Thyroid gland (tissue), 4 donors: ENCODE results near the gene LRFN5. TPM values are rescaled to one million over a fixed set of nuclear protein-coding genes. Genes with fewer than 3 reads are reported as not detected.

Experiments used
- DNase-seq, 2 donors: peaks; one replicate each; pipeline ENCODE4 v3.0.0-alpha.2; 2019
- H3K27ac ChIP-seq, 3 donors: fragments of 200-600 bp; sonication (generic); 1 replicate in 2 of 3; 2 replicates in 1 of 3; pipeline ENCODE4 v1.5.1; 2016 to 2019; ENCODE audit warnings: mild to moderate bottlenecking in 1 of 3, moderate library complexity in 1 of 3
- H3K27me3 ChIP-seq: fragments of 200-600 bp; sonication (generic); one replicate; pipeline ENCODE4 v1.5.1; 2019
- H3K36me3 ChIP-seq, 2 donors: fragments of 200-600 bp; sonication (generic); one replicate each; pipeline ENCODE4 v1.5.1; 2016 to 2019
- H3K4me1 ChIP-seq, 2 donors: fragments of 200-600 bp; sonication (generic); one replicate each; pipeline ENCODE4 v1.5.1; 2017 to 2019
- H3K4me3 ChIP-seq, 3 donors: fragments of 200-600 bp; sonication (generic); replicated peaks in 1 of 3; 1 replicate in 2 of 3; 2 replicates in 1 of 3; pipeline ENCODE4 v1.5.1; 2016; ENCODE audit warnings: mild to moderate bottlenecking in 1 of 3
- H3K9me3 ChIP-seq: fragments of 200-600 bp; sonication (generic); one replicate; pipeline ENCODE4 v1.5.1; 2017
- POLR2A ChIP-seq, 2 donors: fragments of 450-650 bp; IDR thresholded peaks; one replicate each; pipeline ENCODE4 v1.6.1; 2017; ENCODE audit warnings: antibody characterized with exemption in 2 of 2, mild to moderate bottlenecking in 2 of 2, moderate library complexity in 1 of 2
- WGBS, 2 donors: methylation state at CpG; one replicate each; pipeline ENCODE4 v1.1.5; 2017; 5-methylcytosine and 5-hydroxymethylcytosine counted together
- intact Hi-C: fragments of 100-400 bp; cut with DNase I; formaldehyde crosslinking; loops from one replicate; pipeline ENCODE4 v1.15.1; 2023
- total RNA-seq, 4 donors: library from RNA; depleted of rRNA; stranded (reverse); fragments of >200 nt; gene quantifications; one replicate each; pipeline ENCODE4 v1.2.3, GENCODE V29; 2016
- TF ChIP-seq, protein P1 (sequence below), 6 experiments: fragments of 200-600 bp in 3 of 6; fragments of 450-650 bp in 3 of 6; sonication (generic) in 3 of 6; IDR thresholded peaks; one replicate each; pipeline ENCODE4 v1.5.1; 2016 to 2019; ENCODE audit warnings: antibody characterized with exemption in 6 of 6, mild to moderate bottlenecking in 2 of 6, inconsistent platforms in 1 of 6, moderate library complexity in 1 of 6

LRFN5 gene
- total RNA-seq, 4 donors from 2014 or later: 1.5 to 5.3 (median 3.2) TPM

DNA sequence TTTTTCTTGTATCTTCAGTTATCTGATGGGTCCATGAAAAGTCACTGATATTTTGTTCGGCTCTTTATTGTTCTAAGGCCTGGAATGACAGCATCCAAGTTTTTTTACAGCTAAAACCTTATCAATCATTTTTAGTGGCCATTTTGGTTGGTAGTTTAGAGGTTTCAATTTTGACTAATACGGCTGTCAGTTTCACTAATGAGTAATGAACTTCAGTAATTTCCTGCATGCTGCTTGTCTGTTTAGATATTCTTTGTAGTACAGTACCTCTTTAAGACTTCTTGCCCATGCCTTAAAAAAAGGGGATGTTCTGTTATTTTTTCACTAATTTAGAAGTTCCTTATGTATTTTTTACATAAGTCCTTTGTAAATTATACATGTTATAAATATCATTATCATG, 176.7 kb downstream of the LRFN5 start:
- H3K9me3 ChIP-seq: no peaks in the 10 kb centered on the region
- no peak overlapping the region for H3K27ac ChIP-seq
- no peak overlapping the region for H3K4me3 ChIP-seq
- no peaks in the 10 kb centered on the region for H3K36me3 ChIP-seq
- H3K27me3 ChIP-seq: no peaks in the 10 kb centered on the region
- TF ChIP-seq, protein P1, sequence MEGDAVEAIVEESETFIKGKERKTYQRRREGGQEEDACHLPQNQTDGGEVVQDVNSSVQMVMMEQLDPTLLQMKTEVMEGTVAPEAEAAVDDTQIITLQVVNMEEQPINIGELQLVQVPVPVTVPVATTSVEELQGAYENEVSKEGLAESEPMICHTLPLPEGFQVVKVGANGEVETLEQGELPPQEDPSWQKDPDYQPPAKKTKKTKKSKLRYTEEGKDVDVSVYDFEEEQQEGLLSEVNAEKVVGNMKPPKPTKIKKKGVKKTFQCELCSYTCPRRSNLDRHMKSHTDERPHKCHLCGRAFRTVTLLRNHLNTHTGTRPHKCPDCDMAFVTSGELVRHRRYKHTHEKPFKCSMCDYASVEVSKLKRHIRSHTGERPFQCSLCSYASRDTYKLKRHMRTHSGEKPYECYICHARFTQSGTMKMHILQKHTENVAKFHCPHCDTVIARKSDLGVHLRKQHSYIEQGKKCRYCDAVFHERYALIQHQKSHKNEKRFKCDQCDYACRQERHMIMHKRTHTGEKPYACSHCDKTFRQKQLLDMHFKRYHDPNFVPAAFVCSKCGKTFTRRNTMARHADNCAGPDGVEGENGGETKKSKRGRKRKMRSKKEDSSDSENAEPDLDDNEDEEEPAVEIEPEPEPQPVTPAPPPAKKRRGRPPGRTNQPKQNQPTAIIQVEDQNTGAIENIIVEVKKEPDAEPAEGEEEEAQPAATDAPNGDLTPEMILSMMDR (IDR thresholded peaks at IDR 0.05): no peak
- TF ChIP-seq POLR2A (IDR thresholded peaks at IDR 0.05): no peak
- intact Hi-C loops: no loop called here
- H3K4me1 ChIP-seq: no peaks in the 10 kb centered on the region
- 93 to 97% methylated on average over 2 of the region's 2 CpGs for WGBS, 2 donors
- DNase-seq: no peak

- no peak for TF ChIP-seq POLR2A (IDR thresholded peaks at IDR 0.05)
- TF ChIP-seq, protein P1 (IDR thresholded peaks at IDR 0.05): no peak
- H3K27ac ChIP-seq: no peak overlapping the region
- no peaks in the 10 kb centered on the region for H3K9me3 ChIP-seq
- no peak for DNase-seq
- no peaks in the 10 kb centered on the region for H3K36me3 ChIP-seq
- no peak overlapping the region for H3K4me3 ChIP-seq
- H3K27me3 ChIP-seq: no peaks in the 10 kb centered on the region
- WGBS, 2 donors: 86 to 92% methylated on average over 6 of the region's 6 CpGs
- no peaks in the 10 kb centered on the region for H3K4me1 ChIP-seq
- intact Hi-C loops: no loop called here
Observed at GRCh38 chr14:41785696-41786095, 179.0 kb downstream of the LRFN5 start.

GRCh38 chr14:41799817-41800216, 193.1 kb downstream of the LRFN5 start:
- H3K4me1 ChIP-seq: no peaks in the 10 kb centered on the region
- H3K36me3 ChIP-seq: no peaks in the 10 kb centered on the region
- H3K27me3 ChIP-seq: no peaks in the 10 kb centered on the region
- intact Hi-C loops: no loop called here
- DNase-seq: no peak
- H3K9me3 ChIP-seq: no peaks in the 10 kb centered on the region
- no peak overlapping the region for H3K27ac ChIP-seq
- TF ChIP-seq, protein P1 (IDR thresholded peaks at IDR 0.05): no peak
- TF ChIP-seq POLR2A (IDR thresholded peaks at IDR 0.05): no peak
- 73 to 85% methylated on average over 1 of the region's 1 CpG for WGBS, 2 donors
- H3K4me3 ChIP-seq: no peak overlapping the region

DNA sequence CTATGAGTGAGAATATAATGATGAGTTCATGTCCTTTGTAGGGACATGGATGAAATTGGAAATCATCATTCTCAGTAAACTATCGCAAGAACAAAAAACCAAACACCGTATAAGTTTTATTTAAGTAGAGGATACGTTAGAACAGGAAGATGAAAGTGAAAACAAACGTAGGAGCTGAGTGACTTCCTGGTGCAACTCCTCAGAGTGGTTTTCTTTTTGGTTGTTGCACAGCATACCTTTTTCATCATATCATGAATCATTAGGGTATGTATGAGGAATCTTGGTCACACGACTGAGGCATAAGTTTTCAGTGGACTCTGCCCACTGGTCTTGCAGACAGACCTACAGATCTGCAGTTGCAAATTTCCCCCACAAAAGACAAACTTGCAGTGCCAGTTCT, 199.0 kb downstream of the LRFN5 start:
- WGBS, 2 donors: 87 to 89% methylated on average over 5 of the region's 5 CpGs
- H3K9me3 ChIP-seq: no peaks in the 10 kb centered on the region
- intact Hi-C loops: no loop called here

DNA sequence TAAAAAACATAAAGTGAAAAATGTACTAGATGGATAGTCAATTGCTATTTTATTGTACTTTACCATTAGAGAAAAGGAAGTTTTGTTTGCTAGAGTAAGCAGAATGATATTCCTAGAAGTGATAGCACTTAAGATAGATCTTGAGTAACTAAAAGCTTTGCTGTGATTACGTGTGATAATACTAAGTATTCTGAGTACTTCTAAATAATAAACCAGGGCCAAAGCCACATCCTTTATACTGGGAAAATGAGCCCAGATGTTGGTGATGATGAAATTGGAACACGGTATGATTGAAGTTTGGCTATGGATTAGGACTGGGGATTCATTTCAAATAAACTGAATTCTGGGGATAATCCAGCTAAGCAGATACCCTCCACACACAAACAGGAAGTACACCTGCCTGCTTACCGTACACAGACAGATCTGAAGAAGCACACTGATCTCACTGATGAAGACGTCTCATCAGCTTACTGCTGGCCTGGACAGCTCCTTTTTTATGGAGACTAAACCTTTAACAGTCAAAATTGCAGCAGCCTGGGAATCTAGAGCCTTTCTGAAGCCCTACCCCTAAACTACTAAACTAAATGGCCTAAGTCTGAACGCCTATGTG, 199.8 kb downstream of the LRFN5 start:
- intact Hi-C loops: no loop called here
- TF ChIP-seq, protein P1 (IDR thresholded peaks at IDR 0.05): no peak
- no peak for TF ChIP-seq POLR2A (IDR thresholded peaks at IDR 0.05)
- no peaks in the 10 kb centered on the region for H3K4me1 ChIP-seq
- no peaks in the 10 kb centered on the region for H3K27me3 ChIP-seq
- H3K4me3 ChIP-seq: no peak overlapping the region
- WGBS, 2 donors: 66 to 69% methylated on average over 5 of the region's 5 CpGs
- H3K36me3 ChIP-seq: no peaks in the 10 kb centered on the region
- no peak for DNase-seq
- H3K27ac ChIP-seq: no peak overlapping the region
- no peaks in the 10 kb centered on the region for H3K9me3 ChIP-seq

More for the DNA sequence above, 199.0 kb downstream of the LRFN5 start:
- Histone ChIP-seq H3K36me3 (no peaks in the 10 kb centered on the region), H3K27ac (no peak overlapping the region), H3K4me1 (no peaks in the 10 kb centered on the region), H3K4me3 (no peak overlapping the region), H3K27me3 (no peaks in the 10 kb centered on the region)
- TF ChIP-seq POLR2A (IDR thresholded peaks at IDR 0.05): no peak
- TF ChIP-seq, protein P1 (IDR thresholded peaks at IDR 0.05): no peak
- DNase-seq: no peak
